ENCODE measurements around the gene MDK. TPM values are rescaled to one million over a fixed set of nuclear protein-coding genes. Genes with fewer than 3 reads are reported as not detected.
"Not testable (repeated sequence)": the region's sequence is repeated elsewhere in the genome, so short reads cannot be mapped to it uniquely, and the experiment has no call there.

Gene MDK
- total RNA-seq, 4 donors from 2014 or later = 5.4 to 62.6 (median 22.5) TPM

DNA sequence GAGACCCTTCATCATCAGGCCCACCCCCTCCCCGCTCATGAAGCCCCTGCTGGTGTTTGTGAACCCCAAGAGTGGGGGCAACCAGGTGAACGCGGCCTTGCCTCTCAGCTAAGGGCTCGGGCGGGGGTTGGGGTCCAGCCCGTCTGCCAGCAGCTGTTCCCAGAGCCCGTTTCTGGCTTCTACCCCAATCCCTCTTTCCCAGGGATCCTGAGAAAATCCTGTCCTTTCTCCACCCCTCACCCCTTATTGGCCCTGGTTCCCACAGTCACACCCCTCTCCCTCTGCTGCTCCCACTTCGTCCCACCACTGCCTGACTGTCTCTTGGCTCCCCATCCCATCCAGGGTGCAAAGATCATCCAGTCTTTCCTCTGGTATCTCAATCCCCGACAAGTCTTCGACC, 9.4 kb upstream of the MDK start:
- Histone ChIP-seq H3K4me1 (peaks cover 0 to 18% (median 3%) of the 10 kb centered on the region in 3 donors), H3K27me3 (no peaks in the 10 kb centered on the region), H3K9me3 (no peaks in the 10 kb centered on the region), H3K36me3 (peaks cover 22 to 96% (median 32%) of the 10 kb centered on the region in 3 donors), H3K27ac (no peak overlapping the region), H3K4me3 (no peak overlapping the region)
- intact Hi-C loops (cut with DNase I) = no loop called here
- WGBS, 2 donors = 70 to 87% methylated on average over 5 to 9 of the region's 10 CpGs
- TF ChIP-seq, protein P1, sequence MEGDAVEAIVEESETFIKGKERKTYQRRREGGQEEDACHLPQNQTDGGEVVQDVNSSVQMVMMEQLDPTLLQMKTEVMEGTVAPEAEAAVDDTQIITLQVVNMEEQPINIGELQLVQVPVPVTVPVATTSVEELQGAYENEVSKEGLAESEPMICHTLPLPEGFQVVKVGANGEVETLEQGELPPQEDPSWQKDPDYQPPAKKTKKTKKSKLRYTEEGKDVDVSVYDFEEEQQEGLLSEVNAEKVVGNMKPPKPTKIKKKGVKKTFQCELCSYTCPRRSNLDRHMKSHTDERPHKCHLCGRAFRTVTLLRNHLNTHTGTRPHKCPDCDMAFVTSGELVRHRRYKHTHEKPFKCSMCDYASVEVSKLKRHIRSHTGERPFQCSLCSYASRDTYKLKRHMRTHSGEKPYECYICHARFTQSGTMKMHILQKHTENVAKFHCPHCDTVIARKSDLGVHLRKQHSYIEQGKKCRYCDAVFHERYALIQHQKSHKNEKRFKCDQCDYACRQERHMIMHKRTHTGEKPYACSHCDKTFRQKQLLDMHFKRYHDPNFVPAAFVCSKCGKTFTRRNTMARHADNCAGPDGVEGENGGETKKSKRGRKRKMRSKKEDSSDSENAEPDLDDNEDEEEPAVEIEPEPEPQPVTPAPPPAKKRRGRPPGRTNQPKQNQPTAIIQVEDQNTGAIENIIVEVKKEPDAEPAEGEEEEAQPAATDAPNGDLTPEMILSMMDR (IDR thresholded peaks at IDR 0.05) = no peak
- TF ChIP-seq POLR2A (IDR thresholded peaks at IDR 0.05) = no peak
- DNase-seq = no peak

DNA sequence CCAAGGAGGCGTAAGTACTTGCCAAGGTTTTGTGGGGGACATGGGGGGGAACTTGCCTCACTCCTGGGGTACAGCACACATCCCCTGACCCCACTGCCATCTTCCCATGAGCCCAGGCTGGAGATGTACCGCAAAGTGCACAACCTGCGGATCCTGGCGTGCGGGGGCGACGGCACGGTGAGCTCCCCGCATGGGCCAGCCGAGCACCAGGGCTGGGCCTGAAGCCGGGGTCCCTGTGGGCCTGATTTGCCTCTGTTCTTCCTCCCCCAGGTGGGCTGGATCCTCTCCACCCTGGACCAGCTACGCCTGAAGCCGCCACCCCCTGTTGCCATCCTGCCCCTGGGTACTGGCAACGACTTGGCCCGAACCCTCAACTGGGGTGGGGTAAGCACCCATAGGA, 9.0 kb upstream of the MDK start:
- Histone ChIP-seq H3K4me1 (peaks cover 0 to 14% (median 0%) of the 10 kb centered on the region in 3 donors), H3K36me3 (peaks cover 22 to 99% (median 32%) of the 10 kb centered on the region in 3 donors)
- H3K27ac ChIP-seq; H3K9me3 ChIP-seq; H3K4me3 ChIP-seq; DNase-seq; H3K27me3 ChIP-seq; intact Hi-C loops (cut with DNase I): not testable (repeated sequence)
- WGBS, 2 donors = 87% methylated on average over 3 of the region's 15 CpGs; no CpG with 5 or more reads in 1 of the 2 donors

DNA sequence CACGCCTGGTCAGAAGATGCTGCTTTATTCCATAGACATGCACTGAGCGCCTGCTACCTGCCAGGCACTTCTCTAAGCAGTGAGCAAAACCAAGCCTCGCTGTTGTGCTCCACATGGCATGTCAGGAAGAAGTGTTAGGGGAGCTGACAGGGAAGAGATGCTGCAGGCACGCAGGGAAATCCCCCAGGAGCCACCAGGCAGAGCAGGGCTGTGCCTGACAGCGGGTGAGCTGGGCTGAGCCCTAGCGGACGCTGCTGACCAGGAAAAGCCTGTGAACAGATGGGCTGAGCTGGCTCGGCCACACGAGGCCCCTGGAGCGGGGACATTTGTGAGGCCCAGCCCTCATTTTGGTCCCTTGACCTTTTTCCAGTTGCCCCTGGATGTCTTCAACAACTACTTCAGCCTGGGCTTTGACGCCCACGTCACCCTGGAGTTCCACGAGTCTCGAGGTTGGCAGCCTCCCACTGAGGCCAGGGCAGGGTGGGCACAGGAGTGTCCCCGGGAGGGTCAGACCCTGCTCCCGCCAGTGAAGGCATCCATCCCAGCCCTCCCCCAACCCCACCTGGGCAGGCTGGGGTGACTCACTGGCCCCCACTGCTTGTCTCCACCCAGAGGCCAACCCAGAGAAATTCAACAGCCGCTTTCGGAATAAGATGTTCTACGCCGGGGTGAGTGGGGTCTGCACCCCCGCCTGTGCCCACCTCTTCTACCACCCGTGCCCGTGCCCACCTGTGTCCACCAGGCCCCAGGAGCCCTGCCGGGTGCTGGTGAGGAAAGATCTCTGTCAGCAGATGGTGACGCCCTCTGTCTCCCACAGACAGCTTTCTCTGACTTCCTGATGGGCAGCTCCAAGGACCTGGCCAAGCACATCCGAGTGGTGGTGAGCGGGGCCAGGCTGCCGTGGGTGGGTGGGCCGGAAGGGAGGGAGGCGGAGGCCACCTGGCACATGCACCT, 7.4 kb upstream of the MDK start:
- no peak overlapping the region for H3K27ac ChIP-seq
- intact Hi-C loops (cut with DNase I) = no loop called here
- 89 to 91% methylated on average over 12 to 16 of the region's 30 CpGs for WGBS, 2 donors
- peaks cover 22 to 93% (median 32%) of the 10 kb centered on the region in 3 donors for H3K36me3 ChIP-seq
- H3K27me3 ChIP-seq = no peaks in the 10 kb centered on the region
- TF ChIP-seq, protein P1 (IDR thresholded peaks at IDR 0.05) = no peak
- no peak for TF ChIP-seq POLR2A (IDR thresholded peaks at IDR 0.05)
- no peaks in the 10 kb centered on the region for H3K9me3 ChIP-seq
- no peak overlapping the region for H3K4me3 ChIP-seq
- H3K4me1 ChIP-seq = peaks cover 0 to 9% (median 0%) of the 10 kb centered on the region in 3 donors
- DNase-seq = no peak

DNA sequence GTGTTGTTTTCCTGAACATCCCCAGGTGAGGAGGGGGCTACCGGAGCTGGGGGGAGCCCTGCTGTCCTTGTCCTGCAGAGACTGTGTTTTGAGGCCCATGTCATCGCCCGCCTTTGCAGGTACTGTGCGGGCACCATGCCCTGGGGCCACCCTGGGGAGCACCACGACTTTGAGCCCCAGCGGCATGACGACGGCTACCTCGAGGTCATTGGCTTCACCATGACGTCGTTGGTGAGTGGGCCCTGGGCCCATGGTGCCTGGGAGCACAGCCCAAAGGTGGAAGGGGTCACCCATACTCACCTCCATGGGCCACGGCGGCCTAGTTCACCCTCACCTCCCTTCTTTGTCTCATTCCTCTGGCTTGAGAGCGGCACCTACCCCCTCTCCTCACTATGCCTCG, 6.7 kb upstream of the MDK start:
- Histone ChIP-seq H3K27me3 (no peaks in the 10 kb centered on the region), H3K4me1 (peaks cover 0 to 9% (median 0%) of the 10 kb centered on the region in 3 donors), H3K4me3 (no peak overlapping the region), H3K27ac (no peak overlapping the region), H3K9me3 (no peaks in the 10 kb centered on the region), H3K36me3 (peaks cover 22 to 85% (median 32%) of the 10 kb centered on the region in 3 donors)
- intact Hi-C loops (cut with DNase I) = no loop called here
- DNase-seq = no peak
- 78 to 84% methylated on average over 4 to 13 of the region's 15 CpGs for WGBS, 2 donors
- TF ChIP-seq POLR2A (IDR thresholded peaks at IDR 0.05) = no peak

DNA sequence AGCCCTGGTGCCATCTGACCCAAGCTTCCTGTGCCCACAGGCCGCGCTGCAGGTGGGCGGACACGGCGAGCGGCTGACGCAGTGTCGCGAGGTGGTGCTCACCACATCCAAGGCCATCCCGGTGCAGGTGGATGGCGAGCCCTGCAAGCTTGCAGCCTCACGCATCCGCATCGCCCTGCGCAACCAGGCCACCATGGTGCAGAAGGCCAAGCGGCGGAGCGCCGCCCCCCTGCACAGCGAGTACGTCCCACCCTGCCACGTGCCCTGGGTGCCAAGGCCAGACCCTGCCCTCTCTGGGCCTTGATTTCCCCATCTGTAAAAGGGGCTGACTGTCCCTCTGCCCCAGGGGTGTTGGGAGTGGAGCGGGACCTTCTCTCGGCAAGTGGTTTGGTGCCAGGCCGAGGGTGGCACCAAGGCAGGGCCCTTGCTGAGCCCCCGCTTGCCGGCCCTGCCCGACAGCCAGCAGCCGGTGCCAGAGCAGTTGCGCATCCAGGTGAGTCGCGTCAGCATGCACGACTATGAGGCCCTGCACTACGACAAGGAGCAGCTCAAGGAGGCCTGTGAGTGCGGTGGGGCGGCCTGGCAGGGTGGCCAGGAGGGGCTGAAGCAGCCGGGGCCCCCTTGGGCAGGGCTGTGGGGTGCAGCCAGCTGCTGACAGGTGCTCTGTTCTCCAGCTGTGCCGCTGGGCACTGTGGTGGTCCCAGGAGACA, 5.9 kb upstream of the MDK start:
- no peak for TF ChIP-seq POLR2A (IDR thresholded peaks at IDR 0.05)
- TF ChIP-seq, protein P1 (IDR thresholded peaks at IDR 0.05) = no peak
- Histone ChIP-seq H3K27ac (no peak overlapping the region), H3K4me1 (peaks cover 5 to 16% (median 5%) of the 10 kb centered on the region in 3 donors), H3K27me3 (no peaks in the 10 kb centered on the region), H3K4me3 (no peak overlapping the region), H3K9me3 (no peaks in the 10 kb centered on the region), H3K36me3 (peaks cover 22 to 78% (median 32%) of the 10 kb centered on the region in 3 donors)
- no peak for DNase-seq
- 97 to 100% methylated on average over 9 to 15 of the region's 38 CpGs for WGBS, 2 donors
- intact Hi-C loops (cut with DNase I) = no loop called here
